ENCODE measurements around the gene ONECUT1.

The ONECUT1 gene

DNA sequence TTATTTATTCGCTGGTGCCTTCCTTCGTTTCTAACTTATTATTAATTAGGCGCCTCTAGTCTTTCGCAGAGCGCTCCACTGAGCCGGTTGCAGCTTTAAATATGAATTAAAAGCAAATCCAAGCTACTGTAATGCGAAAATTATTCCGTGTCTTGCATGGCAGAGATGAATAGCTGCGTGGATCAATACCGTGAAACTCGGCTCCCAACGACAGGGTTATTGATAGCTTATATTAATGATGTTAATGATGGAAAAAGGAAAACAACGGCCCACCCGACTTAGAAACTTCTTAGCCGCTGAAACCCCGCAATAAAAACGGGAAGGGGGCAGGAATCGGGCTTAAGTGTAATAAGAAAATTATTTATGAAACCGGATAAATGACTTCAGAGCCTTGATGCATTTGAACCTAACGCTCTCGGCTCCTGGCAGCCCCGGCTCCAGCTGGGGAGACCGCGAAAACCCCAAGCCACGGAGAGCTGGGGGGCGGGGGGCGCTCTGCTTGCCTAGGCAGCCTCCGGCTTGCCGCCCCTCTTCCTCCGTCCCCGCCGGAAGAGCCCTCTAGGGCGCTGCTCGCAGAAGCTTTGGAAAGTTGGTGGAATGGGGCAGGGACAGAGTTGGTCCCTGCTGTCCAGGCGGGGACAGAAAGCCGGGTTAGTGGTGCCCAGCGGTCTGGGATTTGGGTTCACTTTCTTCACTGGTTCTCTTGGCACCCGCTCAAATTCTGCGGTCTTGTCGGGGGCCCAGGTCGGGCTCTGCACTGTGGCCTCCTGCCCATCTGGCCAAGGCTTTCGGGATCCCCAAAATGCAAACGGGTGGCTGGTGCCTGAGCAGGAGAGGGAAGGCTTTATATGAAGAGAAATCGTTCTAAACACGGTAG, 7.7 kb upstream of the ONECUT1 start:
- H3K4me3 ChIP-seq (ENCODE audit: low read depth, low read length): no peak overlapping the region
- POLR2A ChIA-PET: no interaction called here
- CTCF ChIA-PET: interaction anchor here (1.8 kb wide), 1 partner anchor 16 kb away, joined by 7 read pairs; no protein-coding TSS in a partner anchor
- no peak for DNase-seq (ENCODE audit: low read depth, low spot score)
- TF ChIP-seq, protein P1, sequence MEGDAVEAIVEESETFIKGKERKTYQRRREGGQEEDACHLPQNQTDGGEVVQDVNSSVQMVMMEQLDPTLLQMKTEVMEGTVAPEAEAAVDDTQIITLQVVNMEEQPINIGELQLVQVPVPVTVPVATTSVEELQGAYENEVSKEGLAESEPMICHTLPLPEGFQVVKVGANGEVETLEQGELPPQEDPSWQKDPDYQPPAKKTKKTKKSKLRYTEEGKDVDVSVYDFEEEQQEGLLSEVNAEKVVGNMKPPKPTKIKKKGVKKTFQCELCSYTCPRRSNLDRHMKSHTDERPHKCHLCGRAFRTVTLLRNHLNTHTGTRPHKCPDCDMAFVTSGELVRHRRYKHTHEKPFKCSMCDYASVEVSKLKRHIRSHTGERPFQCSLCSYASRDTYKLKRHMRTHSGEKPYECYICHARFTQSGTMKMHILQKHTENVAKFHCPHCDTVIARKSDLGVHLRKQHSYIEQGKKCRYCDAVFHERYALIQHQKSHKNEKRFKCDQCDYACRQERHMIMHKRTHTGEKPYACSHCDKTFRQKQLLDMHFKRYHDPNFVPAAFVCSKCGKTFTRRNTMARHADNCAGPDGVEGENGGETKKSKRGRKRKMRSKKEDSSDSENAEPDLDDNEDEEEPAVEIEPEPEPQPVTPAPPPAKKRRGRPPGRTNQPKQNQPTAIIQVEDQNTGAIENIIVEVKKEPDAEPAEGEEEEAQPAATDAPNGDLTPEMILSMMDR (IDR thresholded peaks at IDR 0.05; ENCODE audit: insufficient read depth, low read length, missing control alignments): no peak

DNA sequence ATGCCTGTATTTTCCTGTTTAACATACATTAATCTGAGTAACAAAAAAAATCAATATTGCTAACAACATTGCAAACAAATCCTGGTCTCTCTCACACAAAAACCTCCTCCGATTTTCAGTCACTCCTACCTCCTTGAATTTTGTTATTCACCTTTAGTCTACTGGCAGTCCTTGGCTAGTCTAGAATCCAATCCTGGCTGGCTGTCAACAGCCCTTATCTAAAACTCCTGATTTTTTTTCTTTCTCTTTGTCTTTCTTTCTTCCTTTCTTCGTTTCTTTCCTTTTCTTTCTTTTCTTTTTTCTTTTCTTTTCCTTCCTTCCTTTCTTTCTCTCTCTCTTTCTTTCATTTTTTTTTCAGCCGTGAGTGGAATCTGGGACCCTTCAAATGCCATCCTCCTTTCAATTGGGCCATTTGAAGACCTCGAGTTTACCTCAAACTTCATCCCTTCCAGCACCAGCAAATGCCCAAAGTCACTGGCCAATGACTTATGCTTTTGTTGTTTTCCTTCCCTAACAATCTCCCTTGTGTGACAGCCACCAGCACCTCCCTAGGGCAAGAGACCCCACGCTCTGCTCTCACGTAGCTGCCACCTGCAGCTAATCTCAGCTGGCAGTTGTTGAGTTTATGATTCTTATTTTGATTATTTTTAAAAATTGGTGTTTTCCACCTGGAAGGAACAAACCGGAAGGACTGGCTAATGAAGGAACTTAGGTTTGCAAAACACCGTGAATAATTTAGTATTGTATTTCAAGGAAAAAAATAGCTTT, 6.8 kb upstream of the ONECUT1 start:
- TF ChIP-seq, protein P1 (IDR thresholded peaks at IDR 0.05; ENCODE audit: insufficient read depth, low read length, missing control alignments): no peak
- ChIA-PET CTCF (interaction anchor here (1.8 kb wide), 1 partner anchor 15 kb away, joined by 7 read pairs; no protein-coding TSS in a partner anchor), POLR2A (no interaction called here)
- DNase-seq (ENCODE audit: low read depth, low spot score): no peak
- H3K4me3 ChIP-seq (ENCODE audit: low read depth, low read length): no peak overlapping the region

DNA sequence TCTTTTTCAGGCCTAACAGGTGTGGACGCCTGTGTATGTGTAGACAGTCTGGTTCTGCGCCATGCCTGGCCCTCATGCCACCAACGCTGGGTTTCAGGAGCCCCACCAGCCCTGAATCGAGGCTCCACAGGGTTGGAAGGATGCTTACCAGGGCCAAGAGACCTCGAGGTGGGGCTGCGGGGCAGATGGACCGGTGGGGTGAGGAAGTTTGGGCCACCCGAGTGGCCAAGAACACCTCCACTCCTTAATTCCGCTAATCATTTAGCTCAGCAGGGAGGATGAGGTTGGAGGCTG, 6.0 kb upstream of the ONECUT1 start:
- no peak overlapping the region for H3K4me3 ChIP-seq (ENCODE audit: low read depth, low read length)
- TF ChIP-seq, protein P1 (IDR thresholded peaks at IDR 0.05; ENCODE audit: insufficient read depth, low read length, missing control alignments): no peak
- ChIA-PET CTCF (interaction anchor here (1.8 kb wide), 1 partner anchor 15 kb away, joined by 7 read pairs; no protein-coding TSS in a partner anchor), POLR2A (no interaction called here)
- DNase-seq (ENCODE audit: low read depth, low spot score): no peak

DNA sequence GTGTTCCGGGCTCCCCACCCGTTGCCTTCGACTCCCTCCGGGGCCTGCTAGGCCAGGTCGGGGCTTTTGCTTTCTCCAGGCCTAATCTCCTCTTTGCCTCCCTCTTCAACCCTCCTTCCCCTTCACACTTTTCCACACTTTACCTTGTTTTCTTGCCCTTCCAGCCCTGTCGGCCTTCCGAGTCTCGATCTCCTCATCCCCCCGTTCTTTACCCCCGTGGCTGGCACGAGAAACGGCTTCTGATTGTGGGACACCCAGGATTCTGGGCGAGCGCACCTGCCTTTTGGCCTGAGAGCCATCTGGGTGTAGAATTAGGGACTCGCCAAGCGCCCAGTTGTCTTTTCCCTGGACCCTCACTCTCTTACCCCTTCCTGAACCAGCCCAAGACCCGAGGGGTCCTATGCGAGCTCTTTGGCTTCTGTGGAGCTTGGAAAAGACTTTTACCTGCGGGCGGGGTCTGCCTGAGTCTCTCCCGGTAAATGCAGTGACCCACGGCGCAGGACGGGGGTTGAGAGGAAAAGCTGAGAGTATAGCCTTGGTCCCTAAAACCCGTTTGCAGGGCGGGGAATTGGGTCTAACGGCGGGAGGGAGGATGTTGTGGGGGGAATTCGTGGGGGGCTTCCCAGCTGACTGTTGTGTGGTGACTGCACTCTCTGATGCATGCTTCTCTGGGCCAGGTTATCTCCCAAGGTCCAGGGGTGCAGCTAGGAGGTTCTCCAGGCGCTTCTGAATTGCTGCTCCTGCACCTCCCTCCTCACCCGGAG, 5.5 kb upstream of the ONECUT1 start:
- ChIA-PET CTCF (interaction anchor here (0.9 to 1.8 kb wide), 2 partner anchors 14 to 16 kb away, joined by 3 to 7 read pairs; no protein-coding TSS in a partner anchor), POLR2A (no interaction called here)
- H3K4me3 ChIP-seq (ENCODE audit: low read depth, low read length): no peak overlapping the region
- no peak for DNase-seq (ENCODE audit: low read depth, low spot score)
- TF ChIP-seq, protein P1 (IDR thresholded peaks at IDR 0.05; ENCODE audit: insufficient read depth, low read length, missing control alignments): no peak

DNA sequence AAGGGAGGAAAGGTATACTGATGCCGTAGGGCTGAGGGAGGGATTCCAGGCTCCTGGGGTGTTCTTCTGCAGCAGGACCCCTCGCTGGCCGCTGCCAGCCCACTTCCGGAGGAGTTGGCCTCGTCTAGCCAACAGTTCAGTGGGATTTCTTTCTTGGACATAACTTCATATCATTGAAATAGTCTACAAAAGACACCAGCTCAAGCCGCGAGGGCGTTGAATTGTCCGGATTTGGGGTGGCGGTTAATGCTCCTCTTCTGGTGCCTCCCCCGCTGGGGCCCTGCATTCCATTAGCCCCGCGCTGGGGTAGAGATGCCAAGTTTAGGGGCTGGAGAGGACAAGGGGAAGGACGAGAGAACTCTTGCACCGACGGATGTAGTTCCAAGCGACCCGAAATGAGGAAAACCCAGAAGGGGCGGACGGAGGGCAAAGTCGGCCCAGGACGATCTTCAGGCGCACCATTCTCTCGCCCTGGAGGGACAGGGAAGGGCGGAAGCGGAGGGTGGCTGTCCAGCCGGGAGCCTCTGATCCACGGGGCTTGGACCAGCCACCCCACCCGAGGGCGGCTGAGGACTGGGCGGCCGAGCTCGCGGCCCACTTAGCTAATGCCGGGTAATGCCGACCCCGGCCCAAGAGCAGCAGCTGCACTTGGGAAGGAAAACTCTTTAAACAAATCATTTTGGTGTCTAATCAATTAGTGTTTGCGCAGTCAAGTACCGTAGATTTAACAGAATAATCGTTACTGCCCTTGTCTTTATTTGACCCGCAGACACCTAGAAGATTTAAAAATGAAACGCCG, 4.7 kb upstream of the ONECUT1 start:
- DNase-seq (ENCODE audit: low read depth, low spot score): no peak
- TF ChIP-seq, protein P1 (IDR thresholded peaks at IDR 0.05; ENCODE audit: insufficient read depth, low read length, missing control alignments): no peak
- POLR2A ChIA-PET: no interaction called here
- H3K4me3 ChIP-seq (ENCODE audit: low read depth, low read length): no peak overlapping the region
- CTCF ChIA-PET: interaction anchor here (0.9 kb wide), 1 partner anchor 15 kb away, joined by 3 read pairs; no protein-coding TSS in a partner anchor
